Measurements from ENCODE around the gene NAP1L1.

The NAP1L1 gene

DNA sequence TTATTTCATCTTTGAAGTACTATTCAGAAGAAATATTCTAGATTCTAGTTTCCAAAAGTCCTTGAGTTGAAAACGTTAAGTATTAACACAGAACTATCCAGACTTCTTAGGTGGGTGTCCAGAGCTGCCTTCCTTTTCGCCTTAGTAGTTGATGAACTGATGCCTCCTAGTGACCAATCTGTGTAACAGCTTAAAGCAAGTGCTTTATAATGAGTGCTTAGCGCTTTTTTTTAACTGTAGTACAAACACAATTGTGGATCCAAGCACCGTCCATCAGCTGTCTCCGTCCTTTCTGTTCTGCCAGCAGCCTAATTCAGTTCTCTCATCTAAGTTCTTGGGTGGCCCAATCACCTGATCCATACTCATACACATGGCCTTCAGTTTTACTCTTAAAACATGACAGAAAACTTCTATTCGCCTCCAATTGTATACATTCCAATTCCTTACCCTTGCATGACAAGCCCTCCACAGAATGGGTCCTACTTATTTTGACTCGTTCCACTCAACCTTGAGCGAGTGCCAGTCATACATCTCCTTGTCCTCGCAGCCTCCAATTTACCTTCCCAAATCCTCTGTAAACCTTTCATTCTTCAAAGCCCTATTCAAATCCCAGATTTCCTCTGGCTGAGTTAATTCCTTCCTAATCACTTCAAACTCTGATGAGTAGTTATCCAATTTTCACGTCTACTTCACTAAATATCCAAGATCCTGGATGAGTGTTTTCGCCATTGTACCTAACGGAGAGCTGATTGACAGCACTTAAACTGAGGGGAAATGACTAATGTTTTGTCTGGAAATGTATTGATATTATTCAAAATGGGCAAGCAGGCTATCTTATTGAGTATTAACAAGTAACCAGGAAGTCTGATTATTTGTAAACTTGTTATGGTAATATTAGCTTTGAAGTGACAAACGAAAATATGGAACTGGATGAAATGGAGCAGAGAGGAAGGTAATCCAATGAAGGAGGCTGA lies 47.1 kb downstream of the NAP1L1 start:
- peak; percentile 55 for DNase-seq

DNA sequence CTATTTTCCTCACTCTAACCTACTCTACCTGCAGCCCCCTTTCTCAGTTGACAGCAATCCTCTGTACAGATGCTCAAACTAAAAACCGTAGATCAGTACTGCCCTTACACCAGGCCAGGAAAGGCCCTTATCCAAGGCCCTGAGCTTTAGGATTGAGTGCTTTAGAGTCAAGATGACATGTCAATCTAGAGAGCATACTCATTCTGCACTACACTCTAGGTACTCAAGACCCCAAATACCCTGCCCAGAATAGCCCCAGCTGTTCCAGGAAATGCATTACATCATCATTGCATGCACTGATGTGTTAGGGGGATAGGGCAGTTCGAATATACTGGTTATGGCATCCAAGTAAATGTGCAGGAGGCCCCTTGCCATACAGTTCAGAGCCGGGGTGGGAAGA lies 49.4 kb downstream of the NAP1L1 start:
- DNase-seq: no peak

DNA sequence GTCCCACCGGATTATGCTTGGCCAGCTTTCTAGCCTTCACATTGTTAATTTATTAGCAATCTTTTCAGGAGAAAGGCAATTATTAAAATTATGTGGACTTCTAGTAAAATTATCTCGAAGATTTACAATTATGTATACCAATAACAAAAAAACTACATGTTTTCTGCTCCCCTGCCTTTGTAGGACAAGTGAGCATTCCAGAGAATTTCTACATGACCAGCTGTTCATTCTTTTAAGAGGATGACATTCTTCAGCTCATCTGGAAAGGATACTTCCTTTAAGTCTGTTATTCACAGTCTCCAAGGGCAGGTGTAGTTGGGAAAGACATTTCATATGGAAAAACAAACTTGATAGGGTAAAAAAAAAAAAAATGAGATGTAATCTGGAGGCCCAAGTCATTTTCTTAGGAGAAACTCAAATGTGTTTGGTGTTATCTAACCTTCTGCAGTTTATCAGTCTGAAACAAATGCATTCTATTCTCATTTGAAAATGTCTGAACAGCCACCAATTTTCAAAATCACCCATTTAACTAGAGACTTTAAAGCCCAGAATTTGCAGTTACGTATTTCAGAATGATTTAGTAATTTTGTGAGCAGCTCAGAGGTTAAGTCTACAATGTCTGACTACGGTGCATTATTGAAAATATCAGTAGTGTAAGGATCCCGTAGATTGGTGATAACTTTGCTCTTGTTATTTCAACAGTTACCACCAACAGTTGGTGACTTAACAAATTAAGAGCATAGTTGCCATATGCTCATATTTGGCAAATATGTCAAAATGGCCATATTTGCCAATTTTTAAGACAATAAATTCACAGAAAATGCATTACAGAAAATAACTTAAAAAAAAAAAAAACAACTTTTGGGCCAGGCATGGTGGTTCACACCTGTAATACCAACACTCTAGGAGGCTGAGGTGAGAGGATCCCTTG lies 51.1 kb downstream of the NAP1L1 start:
- no peak for DNase-seq

DNA sequence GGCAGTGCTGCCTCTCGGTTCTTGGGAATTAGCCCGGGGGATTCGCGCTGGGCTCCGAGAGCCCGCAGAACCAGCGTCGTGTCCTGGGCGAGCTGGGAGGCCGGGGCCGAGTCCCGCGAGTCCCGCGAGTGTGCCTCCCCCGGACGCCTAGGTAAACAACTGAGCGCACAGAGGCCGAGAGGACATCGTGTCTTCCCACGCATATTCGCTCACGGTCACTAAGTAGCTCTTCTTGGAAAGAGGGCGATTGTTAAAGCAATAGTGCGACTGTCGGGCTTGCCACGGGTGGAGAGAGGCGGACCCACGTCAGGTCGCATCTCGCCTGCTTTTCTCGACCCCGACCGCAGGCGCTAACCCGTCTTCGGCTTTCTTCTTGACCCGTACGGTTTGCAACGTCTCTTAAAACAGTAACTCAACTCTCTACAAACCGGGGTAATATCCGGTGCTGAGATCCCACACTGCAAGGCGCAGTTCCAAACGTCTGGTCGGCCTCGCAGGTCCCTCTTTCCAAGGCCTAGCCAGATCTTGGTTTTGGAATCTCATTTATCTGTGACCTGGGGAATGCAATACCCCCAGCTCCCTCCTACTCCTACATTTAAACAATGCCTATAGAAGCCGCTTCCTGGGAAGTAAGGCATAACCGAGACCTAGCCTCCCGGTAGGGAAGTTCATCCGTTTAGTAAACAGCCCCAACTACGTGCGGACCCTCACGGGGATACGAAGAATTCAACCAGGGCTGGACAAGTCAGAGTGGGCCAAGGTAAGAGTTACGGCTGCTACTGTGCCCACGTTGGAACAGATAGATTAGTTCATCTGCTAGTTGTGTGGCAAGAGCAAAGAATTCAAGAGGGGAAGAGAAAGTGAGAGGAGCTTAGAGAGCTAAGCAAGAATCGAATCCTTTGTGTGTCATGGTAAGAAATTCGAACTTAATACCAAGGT lies 52.2 kb downstream of the NAP1L1 start:
- no peak for DNase-seq

DNA sequence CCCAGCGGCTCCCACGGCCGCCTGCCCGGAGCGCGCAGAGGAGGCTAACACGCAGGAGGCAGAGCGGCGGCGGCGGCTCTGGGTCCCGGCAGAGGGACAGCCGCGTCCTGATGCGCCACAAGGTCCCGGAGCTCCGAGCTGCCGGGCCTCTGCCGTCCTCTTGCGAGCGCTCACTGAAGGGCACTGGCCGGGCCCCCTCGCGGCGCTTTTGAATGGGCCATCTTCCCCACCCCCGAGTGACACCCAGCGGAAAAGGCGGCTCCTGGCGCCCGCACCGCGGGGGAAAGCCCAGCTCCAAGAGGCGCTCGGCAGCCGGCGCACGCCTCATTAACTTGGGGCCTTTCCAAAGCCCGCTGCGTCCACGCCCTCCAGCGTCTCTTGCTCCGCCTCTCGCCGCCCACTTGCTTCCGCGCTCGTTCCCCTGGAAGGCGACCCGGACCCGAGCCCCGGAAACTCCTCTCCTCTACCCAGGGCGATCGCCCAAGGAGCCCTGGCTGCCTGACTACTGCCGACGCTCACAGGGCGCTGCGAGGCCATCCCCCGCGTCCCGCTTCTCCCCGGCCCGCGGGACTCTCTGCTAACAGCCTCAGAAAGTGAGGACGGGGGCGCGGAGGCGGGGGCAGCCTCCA lies 53.0 kb downstream of the NAP1L1 start, which contains the start of gene PHLDA1:
Gene PHLDA1 (minus strand): TSS at position 363 of the 629 bp plus-strand sequence.
- peak; percentile 47 for DNase-seq

DNA sequence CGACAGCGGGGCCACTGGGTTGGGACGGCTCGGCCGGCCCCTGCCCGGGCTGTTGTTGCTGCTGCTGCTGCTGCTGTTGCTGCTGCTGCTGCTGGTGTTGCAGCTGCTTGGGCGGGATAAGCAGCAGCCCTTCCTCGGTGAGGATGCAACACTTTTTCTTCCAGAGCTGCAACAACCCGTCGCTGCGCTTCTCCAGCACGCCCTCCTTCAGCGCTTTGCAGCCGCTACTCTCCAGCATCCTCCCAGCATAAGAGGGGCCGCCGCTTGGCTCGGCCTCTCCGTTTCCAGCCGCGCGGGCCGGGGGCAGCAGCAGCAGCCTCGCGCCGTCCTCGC lies 53.4 kb downstream of the NAP1L1 start:
- DNase-seq: no peak

DNA sequence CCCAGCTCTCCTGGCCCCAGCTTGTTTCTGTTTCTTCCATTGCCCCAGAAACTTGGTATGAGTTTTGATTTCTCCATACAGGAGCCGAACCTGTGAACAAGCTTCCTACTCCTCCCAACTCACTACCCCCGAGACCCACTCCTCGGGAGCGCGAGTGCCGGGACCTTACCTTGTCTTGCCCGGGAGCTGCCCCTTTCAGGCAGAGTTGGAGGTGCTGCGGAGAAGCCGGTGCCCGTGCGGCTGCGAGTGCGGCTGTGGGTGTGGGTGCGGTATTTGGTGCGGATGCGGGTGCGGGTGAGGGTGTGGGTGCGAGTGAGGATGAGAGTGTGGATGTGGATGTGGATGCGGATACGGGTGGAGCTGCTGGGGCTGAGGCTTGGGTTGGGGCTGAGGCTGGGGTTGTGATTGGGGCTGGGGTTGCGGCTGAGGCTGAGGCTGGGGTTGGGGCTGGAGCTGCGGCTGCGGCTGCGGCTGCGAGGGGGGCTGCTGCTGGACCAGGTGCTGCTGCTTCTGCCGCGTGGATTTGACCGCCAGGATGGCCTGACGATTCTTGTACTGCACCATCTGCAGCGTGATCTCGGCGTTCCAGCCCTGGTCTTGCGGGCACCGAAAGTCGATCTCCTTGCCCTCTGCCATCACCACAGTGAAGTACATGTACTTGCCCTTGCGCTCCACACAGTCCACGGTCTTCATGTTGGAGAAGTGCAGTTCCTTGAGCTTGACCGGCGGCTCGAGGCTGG lies 54.0 kb downstream of the NAP1L1 start:
- DNase-seq: no peak

DNA sequence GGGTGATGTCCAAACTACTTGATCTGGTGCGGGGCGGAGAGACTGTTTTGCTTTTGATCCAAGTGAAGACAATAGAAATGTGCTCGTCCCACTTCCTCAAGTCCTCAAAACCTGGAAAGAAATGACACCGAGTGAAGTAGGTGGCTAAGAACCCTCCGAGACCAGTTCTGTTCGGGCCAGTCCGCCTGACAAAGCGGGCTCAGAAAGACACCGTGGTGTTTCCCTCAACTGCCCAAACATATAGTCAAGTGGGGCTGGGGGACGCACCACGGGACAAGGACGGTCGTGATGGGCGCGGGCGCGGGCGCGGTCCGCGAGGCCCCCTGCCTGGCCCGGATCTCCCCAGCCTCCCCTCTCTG lies 54.5 kb downstream of the NAP1L1 start:
- no peak for DNase-seq

DNA sequence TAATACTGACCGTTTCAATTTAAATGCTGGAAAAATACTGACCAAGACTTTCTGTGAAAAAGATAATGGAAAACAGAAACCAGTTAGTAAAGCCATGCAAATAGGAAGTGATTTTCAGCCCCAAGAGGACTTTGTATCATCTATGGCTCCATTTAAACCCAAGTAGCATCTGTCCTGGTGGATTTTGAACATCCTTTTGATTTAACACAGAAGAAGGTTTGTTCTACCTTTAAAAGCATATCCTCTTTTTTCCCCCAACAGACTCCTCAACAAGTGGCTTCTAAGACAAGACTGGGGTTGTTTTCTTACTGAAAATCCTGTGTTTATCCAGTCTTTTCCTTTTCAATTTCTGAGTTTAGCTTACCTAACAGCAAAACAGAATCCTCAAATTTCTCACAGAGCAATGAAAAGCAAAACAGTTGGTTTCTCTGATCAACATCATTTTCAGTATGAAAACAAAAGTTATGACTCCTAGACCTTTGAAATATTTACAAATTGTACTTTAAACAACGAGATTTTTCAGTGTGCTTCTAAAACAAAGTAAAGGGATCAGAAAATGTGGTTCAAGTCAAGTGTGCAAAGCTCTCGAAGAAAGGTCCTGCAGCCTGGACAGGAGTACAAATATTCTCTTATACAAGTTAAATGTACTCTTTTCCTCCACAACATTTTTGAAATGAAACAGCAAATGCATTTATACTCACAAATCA lies 55.8 kb downstream of the NAP1L1 start:
- DNase-seq: no peak

DNA sequence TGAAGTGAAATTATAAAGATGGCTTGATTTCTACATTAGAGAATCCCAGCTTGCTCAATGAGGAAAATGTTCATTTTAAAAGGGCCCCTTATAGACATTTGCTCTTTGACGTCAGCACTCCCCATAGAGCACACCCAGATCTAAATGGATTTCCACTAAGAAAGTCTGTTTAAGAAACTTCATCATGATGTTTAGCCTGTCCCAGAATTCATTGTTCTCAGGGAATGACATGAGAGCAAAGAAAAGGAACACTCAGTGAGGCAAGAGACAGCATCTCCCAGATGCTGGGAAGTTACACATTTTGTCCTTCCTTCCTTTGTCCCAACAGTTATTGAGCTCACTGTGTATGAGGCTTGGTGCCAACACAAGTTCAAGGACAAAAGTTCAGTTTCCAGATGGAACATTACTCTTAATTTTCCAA lies 57.8 kb downstream of the NAP1L1 start:
- no peak for DNase-seq

DNA sequence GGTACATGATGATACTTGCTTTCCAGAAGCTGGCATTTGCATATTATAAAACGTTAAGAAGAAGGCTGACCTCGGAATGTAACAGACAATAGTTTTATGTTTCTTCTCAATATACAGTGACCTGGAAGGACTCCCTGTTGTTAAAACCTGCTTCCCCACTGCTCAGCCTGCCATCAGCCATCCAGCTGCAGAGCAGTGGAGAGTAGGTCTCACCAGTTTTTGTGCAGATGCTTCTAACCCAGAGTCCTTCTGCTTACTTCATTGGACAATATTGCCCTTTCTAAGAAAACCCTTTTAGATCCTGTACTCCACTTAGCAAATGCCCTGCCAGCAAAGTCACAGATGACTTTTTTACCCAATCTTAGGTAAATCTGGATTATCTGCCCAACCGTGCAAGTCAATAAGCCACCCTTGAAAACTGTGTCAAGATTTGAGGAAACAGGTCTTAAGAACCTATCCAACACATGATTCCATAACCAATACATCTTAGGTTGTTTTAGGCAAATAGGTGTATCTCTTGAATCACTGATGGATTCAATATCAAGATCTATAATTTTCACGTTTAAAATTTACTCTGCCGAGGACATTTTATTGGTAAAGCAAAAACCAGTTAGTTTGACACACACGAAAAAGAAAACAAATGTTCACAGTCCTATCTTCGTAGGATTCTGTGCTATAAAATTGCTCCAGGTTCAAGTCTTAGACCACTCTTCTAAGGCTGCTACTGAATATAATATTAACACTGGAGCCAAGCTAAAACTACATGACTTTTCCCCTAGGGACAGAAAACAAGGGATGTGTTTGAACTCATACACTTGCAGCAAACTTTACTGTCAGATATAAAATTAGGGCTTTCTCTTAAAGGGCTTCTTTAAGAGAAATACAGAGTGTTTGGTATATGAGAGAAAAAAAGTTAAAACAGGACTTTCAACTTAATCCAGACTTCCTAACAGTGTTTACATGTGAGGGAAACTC lies 58.6 kb downstream of the NAP1L1 start:
- no peak for DNase-seq

DNA sequence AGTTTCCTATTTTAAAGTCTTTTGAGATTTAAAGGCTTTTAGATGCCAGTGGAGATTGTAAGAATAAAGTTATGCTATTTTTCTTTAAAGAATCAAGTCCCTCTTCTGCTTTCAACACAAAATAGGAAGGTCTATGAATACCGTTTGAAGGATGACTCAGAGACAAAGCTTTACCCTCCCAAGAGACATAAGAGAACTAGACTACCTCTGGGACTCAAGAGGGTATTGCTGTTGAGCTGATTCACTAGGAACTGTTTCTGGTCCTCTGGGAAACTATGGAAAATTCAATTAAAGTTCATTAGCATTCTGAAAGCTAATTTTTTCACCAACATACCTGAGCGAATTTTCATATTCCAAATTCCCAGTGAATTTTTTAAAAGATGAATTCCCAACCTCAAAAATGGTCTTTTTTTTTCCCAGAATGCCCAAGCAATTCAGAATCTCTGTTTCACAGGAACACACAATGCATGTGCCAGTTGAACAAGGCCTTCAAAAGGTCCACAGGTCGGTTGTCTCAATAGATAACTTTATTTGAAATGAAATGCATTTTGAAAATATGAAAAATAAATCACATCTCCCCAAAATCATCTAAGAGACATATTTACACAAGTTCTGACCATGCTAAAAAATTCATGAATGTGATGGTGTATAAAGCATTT lies 59.4 kb downstream of the NAP1L1 start:
- no peak for DNase-seq

DNA sequence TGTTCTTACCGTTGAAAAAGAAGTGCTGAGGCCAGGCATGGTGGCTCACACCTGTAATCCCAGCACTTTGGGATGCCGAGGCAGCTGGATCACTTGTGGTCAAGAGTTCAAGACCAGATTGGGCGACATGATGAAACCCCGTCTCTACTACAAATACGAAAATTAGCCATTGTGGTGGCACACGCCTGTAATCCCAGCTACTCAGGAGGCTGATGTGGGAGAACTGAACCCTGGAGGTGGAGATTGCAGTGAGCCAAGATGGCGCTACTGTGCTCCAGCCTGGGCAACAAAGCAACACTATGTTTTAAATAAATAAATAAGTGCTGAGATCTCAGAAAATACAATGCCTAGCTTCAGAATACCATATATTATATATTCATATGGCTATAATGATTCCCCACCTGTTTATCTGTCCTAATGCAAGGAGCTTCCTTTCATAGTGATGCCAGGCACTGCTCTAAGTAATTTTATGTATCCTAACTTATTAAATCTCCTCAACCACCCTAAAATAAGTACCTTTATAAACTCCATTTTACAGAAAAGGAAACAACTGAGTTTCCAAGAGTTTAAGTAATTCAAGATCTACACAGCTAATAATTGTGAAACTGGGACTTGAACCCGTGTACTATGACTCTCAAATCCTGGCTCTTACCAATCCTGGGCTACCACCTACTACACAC lies 60.2 kb downstream of the NAP1L1 start:
- no peak for DNase-seq

DNA sequence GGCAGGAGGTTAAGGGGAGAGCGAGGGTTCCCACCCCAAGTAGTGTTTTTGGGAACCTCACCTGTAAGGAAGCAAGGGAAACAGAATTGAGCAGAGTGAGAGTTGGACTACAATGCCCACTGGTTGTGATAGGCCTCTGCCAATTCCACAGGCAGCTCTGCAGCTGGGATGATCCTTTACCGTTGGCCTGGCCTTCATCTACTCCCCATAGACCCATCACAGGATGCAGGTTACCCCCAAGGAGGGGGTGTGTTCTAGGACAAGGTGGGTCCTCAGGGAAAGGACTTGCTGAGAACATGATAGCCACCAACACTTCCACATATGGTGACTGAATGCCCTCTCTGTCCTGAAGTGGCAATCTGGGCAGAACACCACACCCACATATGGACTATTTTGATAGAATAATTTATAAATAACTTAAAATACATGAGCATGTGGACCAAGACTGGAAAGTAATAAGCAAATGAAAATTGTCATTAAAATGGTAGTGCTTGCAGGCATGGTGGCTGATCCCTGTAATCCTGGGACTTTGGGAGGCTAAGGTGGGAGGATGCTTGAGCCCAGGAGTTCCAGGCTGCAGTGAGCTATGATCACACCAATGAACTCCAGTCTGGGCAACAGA lies 61.3 kb downstream of the NAP1L1 start:
- DNase-seq: no peak

DNA sequence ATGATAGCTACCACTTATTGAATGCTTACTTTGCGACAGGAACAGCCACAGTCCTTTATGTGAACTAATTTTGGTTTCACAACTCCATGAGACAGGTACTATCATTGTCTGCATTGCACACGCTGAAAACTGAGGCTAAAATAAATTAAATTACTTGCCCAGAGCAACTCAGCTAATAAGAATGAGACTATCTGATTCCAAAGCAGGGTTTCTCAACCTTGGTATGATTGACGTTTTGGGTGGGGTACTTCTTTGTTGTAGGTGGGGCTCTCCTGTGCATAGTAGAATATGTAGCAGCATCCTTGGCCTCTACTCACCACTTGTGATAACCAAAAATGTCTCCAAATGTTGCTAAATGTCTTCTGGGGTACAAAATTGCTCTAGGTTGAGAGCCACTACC lies 62.0 kb downstream of the NAP1L1 start:
- DNase-seq: no peak

DNA sequence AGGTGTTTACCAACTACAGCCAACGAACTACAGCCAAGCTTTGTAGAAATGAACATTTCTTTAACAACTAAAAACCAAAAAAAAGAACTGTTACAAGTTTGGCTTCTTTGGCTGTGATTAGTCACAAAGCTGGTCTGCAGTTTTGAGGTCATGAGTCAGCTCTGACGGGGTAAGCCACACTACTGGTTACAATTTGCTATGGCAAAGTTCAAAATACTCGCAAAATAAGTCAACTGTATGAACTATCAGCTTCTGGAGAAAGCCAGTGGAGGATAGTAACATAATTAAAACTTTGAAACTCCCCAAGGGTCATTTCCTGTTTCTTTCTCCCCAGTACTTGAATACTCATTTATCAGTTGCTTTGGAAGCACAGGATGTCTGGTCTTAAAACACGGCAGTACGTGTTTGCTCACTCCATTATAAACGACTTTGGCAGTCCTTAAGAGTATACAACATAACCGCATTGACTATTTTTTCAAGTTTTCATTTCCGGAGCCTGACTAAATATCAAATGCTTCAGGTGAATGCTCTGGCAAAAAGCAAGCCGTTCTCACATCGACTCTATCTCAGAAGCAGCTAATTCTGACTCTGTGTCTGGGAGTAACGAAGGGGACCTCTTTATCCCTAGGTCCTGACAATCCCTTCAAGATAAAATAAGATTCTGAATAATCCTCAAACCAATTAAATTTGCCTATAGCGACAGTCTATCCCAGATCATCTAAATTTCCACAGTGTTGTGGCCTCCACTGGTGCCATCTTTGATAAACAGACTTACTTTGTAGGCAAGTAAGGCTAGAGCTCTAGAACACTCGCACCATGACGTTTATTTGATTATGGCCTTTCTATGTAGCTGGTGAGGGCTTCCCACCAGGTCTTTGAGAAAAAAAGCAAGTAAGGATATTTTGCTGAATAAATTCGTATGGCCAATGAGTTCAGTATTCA lies 63.5 kb downstream of the NAP1L1 start:
- peak; percentile 55 for DNase-seq

DNA sequence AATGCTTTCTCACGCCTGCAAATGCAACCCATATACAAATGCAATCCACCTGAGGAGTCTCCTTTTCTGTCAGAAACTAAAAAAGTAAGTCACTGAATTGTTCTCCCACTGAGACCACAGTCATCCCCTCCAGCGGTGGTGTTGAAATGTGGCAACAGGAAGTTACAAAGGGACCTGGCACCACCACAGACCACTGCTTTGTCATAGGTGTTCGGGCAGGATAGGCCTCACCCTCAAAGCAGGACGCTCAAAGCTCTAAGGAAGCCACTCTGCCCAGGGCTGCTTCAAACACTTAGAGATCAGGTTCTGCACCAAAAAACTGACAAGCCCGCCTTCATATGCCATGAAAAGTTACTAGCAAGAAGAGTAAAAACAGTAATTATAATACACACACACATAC lies 64.2 kb downstream of the NAP1L1 start:
- peak; percentile 55 for DNase-seq
